ENCODE measurements around the gene ARL13B. TPM values are rescaled to one million over a fixed set of nuclear protein-coding genes. Genes with fewer than 3 reads are reported as not detected.
A peak's percentile ranks its signal among the peaks of the same experiment; 100 is the strongest.

Gene ARL13B
- total and polyA plus RNA-seq, 10 of the 15 experiments (the other 5 are each of a cell fraction or from before 2014, with no cell fraction given), result 3.0 to 10.4 (median 7.9) TPM

GRCh38 chr3:93979850-93980676 lies at the start of gene ARL13B (continued):
- TF ChIP-seq PKNOX1 (IDR thresholded peaks at IDR 0.05), result peak; percentile 56
- TF ChIP-seq ATF3 (IDR thresholded peaks at IDR 0.05; ENCODE audit: borderline replicate concordance, extremely low read depth, low read depth, low read length), result no peak
- no peak for TF ChIP-seq RAD51 (IDR thresholded peaks at IDR 0.05)
- TF ChIP-seq ZZZ3 (IDR thresholded peaks at IDR 0.05; ENCODE audit: control insufficient read depth, insufficient read length, low read depth), result no peak
- TF ChIP-seq CUX1 (IDR thresholded peaks at IDR 0.05; ENCODE audit: insufficient replicate concordance, low read depth, low read length), result no peak
- TF ChIP-seq HDGF (IDR thresholded peaks at IDR 0.05), result 0 out of 2 replicates have a peak, but pooled peaks have one; percentile 30
- peak; percentile 59; the same call in 1 of the 2 replicates for TF ChIP-seq TCF3 (IDR thresholded peaks at IDR 0.05; ENCODE audit: borderline replicate concordance, insufficient read depth, low read depth, low read length)
- TF ChIP-seq ASH2L (IDR thresholded peaks at IDR 0.05; ENCODE audit: borderline replicate concordance, low read depth), result no peak
- TF ChIP-seq HDAC6 (IDR thresholded peaks at IDR 0.05; ENCODE audit: unreplicated experiment), result no peak
- TF ChIP-seq CHD2 (IDR thresholded peaks at IDR 0.05; ENCODE audit: borderline replicate concordance, low read depth, low read length), result peak; percentile 92
- no peak for TF ChIP-seq ZNF592 (IDR thresholded peaks at IDR 0.05)
- TF ChIP-seq PML (IDR thresholded peaks at IDR 0.05; ENCODE audit: low read length), result peak; percentile 55; the same call in 1 of the 2 replicates
- no peak for TF ChIP-seq E2F8 (IDR thresholded peaks at IDR 0.05; ENCODE audit: low read depth, partially characterized antibody)
